HepG2 (cell line): ENCODE data around the gene GGA1. TPM values are rescaled to one million over a fixed set of nuclear protein-coding genes. Genes with fewer than 3 reads are reported as not detected.
A peak's percentile ranks its signal among the peaks of the same experiment; 100 is the strongest.

Source experiments
- ARID2 ChIP-seq: sonication (generic); formaldehyde crosslinking; IDR thresholded peaks from 2 replicates; pipeline ENCODE4 v1.8.1; 2022; ENCODE audit warnings: mild to moderate bottlenecking, missing genetic modification reagents, borderline replicate concordance
- ETV6 ChIP-seq: sonication (generic); formaldehyde crosslinking; conservative IDR thresholded peaks from 2 replicates; pipeline ENCODE4 v1.4.0; 2020; ENCODE audit warnings: missing genetic modification reagents
- MAZ ChIP-seq, 2 experiments: sonication (generic) in 1 of 2; formaldehyde crosslinking in 1 of 2; IDR thresholded peaks; 2 replicates each; pipeline versions ENCODE4 v1.5.0 to v1.6.1; 2012 to 2020; ENCODE audit warnings: low read depth in 2 of 2, mild to moderate bottlenecking in 2 of 2, borderline replicate concordance in 1 of 2, improper control_type of control experiment in 1 of 2, low read length in 1 of 2, missing genetic modification reagents in 1 of 2, moderate library complexity in 1 of 2
- MTA1 ChIP-seq: sonication (generic); formaldehyde crosslinking; IDR thresholded peaks from 2 replicates; pipeline ENCODE4 v1.4.0; 2020; ENCODE audit warnings: missing genetic modification reagents, mild to moderate bottlenecking, borderline replicate concordance
- MXD4 ChIP-seq: IDR thresholded peaks from 2 replicates; pipeline ENCODE4 v1.6.1; 2016; ENCODE audit warnings: mild to moderate bottlenecking, missing biosample characterization, missing genetic modification reagents
- PHF8 ChIP-seq: sonication (generic); formaldehyde crosslinking; IDR thresholded peaks from 2 replicates; pipeline ENCODE4 v1.5.0; 2020; ENCODE audit warnings: missing genetic modification reagents
- PREB ChIP-seq: sonication (generic); formaldehyde crosslinking; IDR thresholded peaks from 2 replicates; pipeline ENCODE4 v1.4.0; 2020; ENCODE audit warnings: missing genetic modification reagents
- RBM22 ChIP-seq: fragments of 200-400 bp; formaldehyde crosslinking; optimal IDR thresholded peaks from 2 replicates; pipeline ENCODE3; 2017; ENCODE audit warnings: mild to moderate bottlenecking, low read length, moderate library complexity
- ZNF292 ChIP-seq: sonication (generic); formaldehyde crosslinking; IDR thresholded peaks from 2 replicates; pipeline ENCODE4 v1.8.1; 2022; ENCODE audit warnings: mild to moderate bottlenecking, low read depth, missing genetic modification reagents, borderline replicate concordance
- ZNF451 ChIP-seq: sonication (generic); formaldehyde crosslinking; IDR thresholded peaks from 2 replicates; pipeline ENCODE4 v1.5.0; 2020; ENCODE audit warnings: mild to moderate bottlenecking, missing genetic modification reagents
- ZSCAN9 ChIP-seq: IDR thresholded peaks from 2 replicates; pipeline ENCODE4 v1.6.1; 2016; ENCODE audit warnings: borderline replicate concordance
- polyA plus RNA-seq, 8 experiments: library from polyadenylated mRNA; depleted of rRNA in 3 of 8; stranded (reverse) in 7 of 8; unstranded in 1 of 8; fragments of >200 nt; fragmentation: Illumina TruSeq in 4 of 8; extraction: Trizol in 4 of 8; gene quantifications; 2 replicates each; pipeline versions ENCODE4 v1.2.1 to v1.2.3, GENCODE V29; 2011 to 2016; ENCODE audit warnings: low read depth in 4 of 8, missing spikeins in 1 of 8, mixed read lengths in 1 of 8; ENCODE audit not compliant: insufficient read depth in 1 of 8
- total RNA-seq, 5 experiments: library from RNA; depleted of rRNA; stranded (reverse); fragments of >200 nt; fragmentation: Illumina TruSeq; extraction: Trizol; gene quantifications; 2 replicates each; pipeline ENCODE4 v1.2.3, GENCODE V29; 2016; ENCODE audit warnings: low read depth in 1 of 5
- TF ChIP-seq, protein P1 (sequence below): sonication (generic); formaldehyde crosslinking; IDR thresholded peaks from 2 replicates; pipeline ENCODE4 v1.4.0; 2020; ENCODE audit warnings: missing genetic modification reagents
- TF ChIP-seq, protein P2 (sequence below): sonication (generic); formaldehyde crosslinking; IDR thresholded peaks from 2 replicates; pipeline ENCODE4 v1.4.0; 2020; ENCODE audit warnings: missing genetic modification reagents
- TF ChIP-seq, protein P3 (sequence below): IDR thresholded peaks from 2 replicates; pipeline ENCODE4 v1.6.1; 2016; ENCODE audit warnings: low read depth
- TF ChIP-seq, protein P4 (sequence below): sonication (generic); formaldehyde crosslinking; IDR thresholded peaks from 2 replicates; pipeline ENCODE4 v1.8.0; 2022; ENCODE audit warnings: missing genetic modification reagents, low read depth, mild to moderate bottlenecking, borderline replicate concordance

The GGA1 gene
- total and polyA plus RNA-seq, 2 of the 13 experiments (the other 11 are each of a cell fraction or from before 2014, with no cell fraction given) = 29.1 to 87.2 TPM

DNA sequence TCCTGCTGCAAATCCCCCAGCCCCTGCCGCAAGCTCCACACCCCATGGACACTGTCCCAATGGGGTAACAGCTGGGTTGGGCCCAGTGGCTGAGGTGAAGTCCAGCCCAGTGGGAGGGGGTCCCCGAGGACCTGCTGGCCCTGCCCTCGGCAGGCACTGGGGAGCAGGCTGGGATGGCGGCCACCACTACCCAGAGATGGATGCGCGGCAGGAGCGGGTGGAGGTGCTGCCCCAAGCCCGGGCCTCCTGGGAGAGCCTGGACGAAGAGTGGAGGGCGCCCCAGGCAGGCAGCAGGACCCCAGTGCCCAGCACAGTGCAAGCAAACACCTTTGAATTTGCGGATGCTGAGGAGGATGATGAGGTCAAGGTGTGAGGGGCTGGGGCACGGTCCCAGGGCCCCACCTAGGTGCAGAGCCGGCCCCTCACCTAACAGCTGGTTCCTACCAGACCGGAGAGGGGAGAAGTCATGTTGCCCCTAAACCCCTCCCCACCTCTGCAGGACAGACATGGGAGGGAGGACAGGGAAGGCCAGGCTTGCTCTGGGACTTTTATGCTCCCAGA, 40.1 kb upstream of the GGA1 start (continued):
- TF ChIP-seq, protein P1, sequence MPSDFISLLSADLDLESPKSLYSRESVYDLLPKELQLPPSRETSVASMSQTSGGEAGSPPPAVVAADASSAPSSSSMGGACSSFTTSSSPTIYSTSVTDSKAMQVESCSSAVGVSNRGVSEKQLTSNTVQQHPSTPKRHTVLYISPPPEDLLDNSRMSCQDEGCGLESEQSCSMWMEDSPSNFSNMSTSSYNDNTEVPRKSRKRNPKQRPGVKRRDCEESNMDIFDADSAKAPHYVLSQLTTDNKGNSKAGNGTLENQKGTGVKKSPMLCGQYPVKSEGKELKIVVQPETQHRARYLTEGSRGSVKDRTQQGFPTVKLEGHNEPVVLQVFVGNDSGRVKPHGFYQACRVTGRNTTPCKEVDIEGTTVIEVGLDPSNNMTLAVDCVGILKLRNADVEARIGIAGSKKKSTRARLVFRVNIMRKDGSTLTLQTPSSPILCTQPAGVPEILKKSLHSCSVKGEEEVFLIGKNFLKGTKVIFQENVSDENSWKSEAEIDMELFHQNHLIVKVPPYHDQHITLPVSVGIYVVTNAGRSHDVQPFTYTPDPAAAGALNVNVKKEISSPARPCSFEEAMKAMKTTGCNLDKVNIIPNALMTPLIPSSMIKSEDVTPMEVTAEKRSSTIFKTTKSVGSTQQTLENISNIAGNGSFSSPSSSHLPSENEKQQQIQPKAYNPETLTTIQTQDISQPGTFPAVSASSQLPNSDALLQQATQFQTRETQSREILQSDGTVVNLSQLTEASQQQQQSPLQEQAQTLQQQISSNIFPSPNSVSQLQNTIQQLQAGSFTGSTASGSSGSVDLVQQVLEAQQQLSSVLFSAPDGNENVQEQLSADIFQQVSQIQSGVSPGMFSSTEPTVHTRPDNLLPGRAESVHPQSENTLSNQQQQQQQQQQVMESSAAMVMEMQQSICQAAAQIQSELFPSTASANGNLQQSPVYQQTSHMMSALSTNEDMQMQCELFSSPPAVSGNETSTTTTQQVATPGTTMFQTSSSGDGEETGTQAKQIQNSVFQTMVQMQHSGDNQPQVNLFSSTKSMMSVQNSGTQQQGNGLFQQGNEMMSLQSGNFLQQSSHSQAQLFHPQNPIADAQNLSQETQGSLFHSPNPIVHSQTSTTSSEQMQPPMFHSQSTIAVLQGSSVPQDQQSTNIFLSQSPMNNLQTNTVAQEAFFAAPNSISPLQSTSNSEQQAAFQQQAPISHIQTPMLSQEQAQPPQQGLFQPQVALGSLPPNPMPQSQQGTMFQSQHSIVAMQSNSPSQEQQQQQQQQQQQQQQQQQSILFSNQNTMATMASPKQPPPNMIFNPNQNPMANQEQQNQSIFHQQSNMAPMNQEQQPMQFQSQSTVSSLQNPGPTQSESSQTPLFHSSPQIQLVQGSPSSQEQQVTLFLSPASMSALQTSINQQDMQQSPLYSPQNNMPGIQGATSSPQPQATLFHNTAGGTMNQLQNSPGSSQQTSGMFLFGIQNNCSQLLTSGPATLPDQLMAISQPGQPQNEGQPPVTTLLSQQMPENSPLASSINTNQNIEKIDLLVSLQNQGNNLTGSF (CRISPR knock-in tag) = 0 out of 2 replicates have a peak, but pooled peaks have one; percentile 0
- TF ChIP-seq, protein P2, sequence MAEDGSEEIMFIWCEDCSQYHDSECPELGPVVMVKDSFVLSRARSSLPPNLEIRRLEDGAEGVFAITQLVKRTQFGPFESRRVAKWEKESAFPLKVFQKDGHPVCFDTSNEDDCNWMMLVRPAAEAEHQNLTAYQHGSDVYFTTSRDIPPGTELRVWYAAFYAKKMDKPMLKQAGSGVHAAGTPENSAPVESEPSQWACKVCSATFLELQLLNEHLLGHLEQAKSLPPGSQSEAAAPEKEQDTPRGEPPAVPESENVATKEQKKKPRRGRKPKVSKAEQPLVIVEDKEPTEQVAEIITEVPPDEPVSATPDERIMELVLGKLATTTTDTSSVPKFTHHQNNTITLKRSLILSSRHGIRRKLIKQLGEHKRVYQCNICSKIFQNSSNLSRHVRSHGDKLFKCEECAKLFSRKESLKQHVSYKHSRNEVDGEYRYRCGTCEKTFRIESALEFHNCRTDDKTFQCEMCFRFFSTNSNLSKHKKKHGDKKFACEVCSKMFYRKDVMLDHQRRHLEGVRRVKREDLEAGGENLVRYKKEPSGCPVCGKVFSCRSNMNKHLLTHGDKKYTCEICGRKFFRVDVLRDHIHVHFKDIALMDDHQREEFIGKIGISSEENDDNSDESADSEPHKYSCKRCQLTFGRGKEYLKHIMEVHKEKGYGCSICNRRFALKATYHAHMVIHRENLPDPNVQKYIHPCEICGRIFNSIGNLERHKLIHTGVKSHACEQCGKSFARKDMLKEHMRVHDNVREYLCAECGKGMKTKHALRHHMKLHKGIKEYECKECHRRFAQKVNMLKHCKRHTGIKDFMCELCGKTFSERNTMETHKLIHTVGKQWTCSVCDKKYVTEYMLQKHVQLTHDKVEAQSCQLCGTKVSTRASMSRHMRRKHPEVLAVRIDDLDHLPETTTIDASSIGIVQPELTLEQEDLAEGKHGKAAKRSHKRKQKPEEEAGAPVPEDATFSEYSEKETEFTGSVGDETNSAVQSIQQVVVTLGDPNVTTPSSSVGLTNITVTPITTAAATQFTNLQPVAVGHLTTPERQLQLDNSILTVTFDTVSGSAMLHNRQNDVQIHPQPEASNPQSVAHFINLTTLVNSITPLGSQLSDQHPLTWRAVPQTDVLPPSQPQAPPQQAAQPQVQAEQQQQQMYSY (CRISPR knock-in tag) = 0 out of 2 replicates have a peak, but pooled peaks have one; percentile 16
- no peak for TF ChIP-seq MAZ (IDR thresholded peaks at IDR 0.05; ENCODE audit: borderline replicate concordance, low read depth, low read length)
- no peak for TF ChIP-seq MAZ (CRISPR knock-in tag; IDR thresholded peaks at IDR 0.05; ENCODE audit: low read depth)
- TF ChIP-seq, protein P3, sequence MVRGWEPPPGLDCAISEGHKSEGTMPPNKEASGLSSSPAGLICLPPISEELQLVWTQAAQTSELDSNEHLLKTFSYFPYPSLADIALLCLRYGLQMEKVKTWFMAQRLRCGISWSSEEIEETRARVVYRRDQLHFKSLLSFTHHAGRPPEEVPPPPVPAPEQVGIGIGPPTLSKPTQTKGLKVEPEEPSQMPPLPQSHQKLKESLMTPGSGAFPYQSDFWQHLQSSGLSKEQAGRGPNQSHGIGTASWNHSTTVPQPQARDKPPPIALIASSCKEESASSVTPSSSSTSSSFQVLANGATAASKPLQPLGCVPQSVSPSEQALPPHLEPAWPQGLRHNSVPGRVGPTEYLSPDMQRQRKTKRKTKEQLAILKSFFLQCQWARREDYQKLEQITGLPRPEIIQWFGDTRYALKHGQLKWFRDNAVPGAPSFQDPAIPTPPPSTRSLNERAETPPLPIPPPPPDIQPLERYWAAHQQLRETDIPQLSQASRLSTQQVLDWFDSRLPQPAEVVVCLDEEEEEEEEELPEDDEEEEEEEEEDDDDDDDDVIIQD (CRISPR knock-in tag) = no peak
- TF ChIP-seq ZNF451 (CRISPR knock-in tag) = no peak
- TF ChIP-seq RBM22 = peak; percentile 47
- TF ChIP-seq ZNF292 (CRISPR knock-in tag) = peak; percentile 14; the same call in 1 of the 2 replicates
- TF ChIP-seq MTA1 = 0 out of 2 replicates have a peak, but pooled peaks have one; percentile 5
- TF ChIP-seq ZSCAN9 (CRISPR knock-in tag) = no peak
- TF ChIP-seq, protein P4, sequence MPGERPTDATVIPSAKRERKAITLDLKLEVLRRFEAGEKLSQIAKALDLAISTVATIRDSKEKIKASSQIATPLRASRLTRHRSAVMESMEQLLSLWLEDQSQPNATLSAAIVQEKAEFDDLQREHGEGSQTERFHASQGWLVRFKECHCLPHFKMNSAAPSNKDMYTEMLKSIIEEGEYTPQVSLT = no peak
- no peak for TF ChIP-seq PHF8 (CRISPR knock-in tag)
- TF ChIP-seq ARID2 (CRISPR knock-in tag) = no peak
- TF ChIP-seq PREB (CRISPR knock-in tag) = 0 out of 2 replicates have a peak, but pooled peaks have one; percentile 46
- no peak for TF ChIP-seq ETV6 (CRISPR knock-in tag)
- TF ChIP-seq MXD4 (CRISPR knock-in tag) = no peak
